ENCODE measurements around the gene MRPL39. TPM values are rescaled to one million over a fixed set of nuclear protein-coding genes. Genes with fewer than 3 reads are reported as not detected.

MRPL39 gene
- total RNA-seq, 2 donors from 2014 or later, result 25.9 to 35.7 TPM

DNA sequence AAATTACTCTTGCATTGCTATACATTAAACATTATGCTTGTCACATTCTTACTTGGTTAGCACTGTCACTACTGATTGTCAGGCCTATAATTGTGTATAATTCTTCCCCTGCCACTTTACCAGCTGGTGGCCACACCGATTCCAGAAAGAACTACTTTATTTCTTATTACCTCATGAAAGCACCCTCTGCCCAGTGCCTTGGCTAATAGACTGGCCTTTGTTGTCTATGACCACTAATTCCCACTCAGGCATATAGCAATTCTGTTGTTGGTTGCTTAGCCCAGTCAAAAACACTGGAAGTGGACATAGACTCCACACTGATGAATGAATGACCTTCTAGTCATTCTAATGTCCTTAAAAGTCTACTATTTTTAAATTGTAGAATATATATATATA is 35.6 kb downstream of the MRPL39 start:
- no peaks in the 10 kb centered on the region for H3K9me3 ChIP-seq
- no peak for DNase-seq (ENCODE audit: low spot score)
- TF ChIP-seq, protein P1, sequence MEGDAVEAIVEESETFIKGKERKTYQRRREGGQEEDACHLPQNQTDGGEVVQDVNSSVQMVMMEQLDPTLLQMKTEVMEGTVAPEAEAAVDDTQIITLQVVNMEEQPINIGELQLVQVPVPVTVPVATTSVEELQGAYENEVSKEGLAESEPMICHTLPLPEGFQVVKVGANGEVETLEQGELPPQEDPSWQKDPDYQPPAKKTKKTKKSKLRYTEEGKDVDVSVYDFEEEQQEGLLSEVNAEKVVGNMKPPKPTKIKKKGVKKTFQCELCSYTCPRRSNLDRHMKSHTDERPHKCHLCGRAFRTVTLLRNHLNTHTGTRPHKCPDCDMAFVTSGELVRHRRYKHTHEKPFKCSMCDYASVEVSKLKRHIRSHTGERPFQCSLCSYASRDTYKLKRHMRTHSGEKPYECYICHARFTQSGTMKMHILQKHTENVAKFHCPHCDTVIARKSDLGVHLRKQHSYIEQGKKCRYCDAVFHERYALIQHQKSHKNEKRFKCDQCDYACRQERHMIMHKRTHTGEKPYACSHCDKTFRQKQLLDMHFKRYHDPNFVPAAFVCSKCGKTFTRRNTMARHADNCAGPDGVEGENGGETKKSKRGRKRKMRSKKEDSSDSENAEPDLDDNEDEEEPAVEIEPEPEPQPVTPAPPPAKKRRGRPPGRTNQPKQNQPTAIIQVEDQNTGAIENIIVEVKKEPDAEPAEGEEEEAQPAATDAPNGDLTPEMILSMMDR (IDR thresholded peaks at IDR 0.05), result no peak
- no peak overlapping the region for H3K4me3 ChIP-seq
- no peaks in the 10 kb centered on the region for H3K36me3 ChIP-seq
- no peaks in the 10 kb centered on the region for H3K27me3 ChIP-seq
- H3K4me1 ChIP-seq, result no peaks in the 10 kb centered on the region
- no peak overlapping the region for H3K27ac ChIP-seq

DNA sequence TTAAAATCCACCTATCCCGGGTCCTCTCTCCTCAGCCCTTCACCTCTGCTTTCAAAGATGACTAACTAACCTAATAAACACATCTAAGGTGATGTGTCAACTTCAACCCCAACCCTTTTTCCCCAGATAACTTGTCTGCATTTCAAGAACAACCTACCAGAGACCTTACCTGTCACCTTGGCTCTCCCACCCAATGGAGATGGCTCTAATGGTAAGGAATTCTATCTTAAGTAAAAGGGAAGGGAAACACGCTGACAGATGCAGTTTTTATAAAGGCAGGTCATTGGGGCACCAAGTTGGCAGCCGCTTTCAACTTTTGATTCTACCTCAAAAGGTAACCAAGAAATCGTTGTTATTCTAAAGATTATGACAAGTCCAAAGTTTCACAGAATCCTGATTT is 37.6 kb downstream of the MRPL39 start:
- no peak overlapping the region for H3K4me3 ChIP-seq
- H3K36me3 ChIP-seq, result no peaks in the 10 kb centered on the region
- no peaks in the 10 kb centered on the region for H3K9me3 ChIP-seq
- no peak for DNase-seq (ENCODE audit: low spot score)
- H3K27me3 ChIP-seq, result no peaks in the 10 kb centered on the region
- TF ChIP-seq, protein P1 (IDR thresholded peaks at IDR 0.05), result no peak
- no peak overlapping the region for H3K27ac ChIP-seq
- no peaks in the 10 kb centered on the region for H3K4me1 ChIP-seq

DNA sequence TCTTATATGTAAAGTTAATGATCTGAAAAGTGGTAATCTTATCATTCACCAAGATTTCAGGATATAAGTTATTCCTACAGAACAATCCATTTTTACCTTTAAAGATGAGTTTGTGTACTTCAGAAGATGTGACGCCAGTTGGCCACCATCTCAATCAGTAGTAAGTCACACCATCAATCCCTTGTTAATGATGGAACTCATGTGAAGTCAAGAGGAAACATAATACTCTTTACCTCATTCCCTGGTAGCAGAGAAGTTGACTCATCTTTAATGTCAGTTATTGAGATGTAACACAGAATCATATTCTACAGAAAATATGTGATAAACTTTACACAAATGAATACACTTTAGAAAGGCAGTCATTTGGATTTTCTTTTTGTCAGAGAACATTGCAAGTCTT is 38.2 kb downstream of the MRPL39 start:
- DNase-seq (ENCODE audit: low spot score), result no peak
- H3K9me3 ChIP-seq, result no peaks in the 10 kb centered on the region
- no peak overlapping the region for H3K27ac ChIP-seq
- H3K4me1 ChIP-seq, result no peaks in the 10 kb centered on the region
- no peak overlapping the region for H3K4me3 ChIP-seq
- TF ChIP-seq, protein P1 (IDR thresholded peaks at IDR 0.05), result no peak
- H3K27me3 ChIP-seq, result no peaks in the 10 kb centered on the region
- H3K36me3 ChIP-seq, result no peaks in the 10 kb centered on the region

DNA sequence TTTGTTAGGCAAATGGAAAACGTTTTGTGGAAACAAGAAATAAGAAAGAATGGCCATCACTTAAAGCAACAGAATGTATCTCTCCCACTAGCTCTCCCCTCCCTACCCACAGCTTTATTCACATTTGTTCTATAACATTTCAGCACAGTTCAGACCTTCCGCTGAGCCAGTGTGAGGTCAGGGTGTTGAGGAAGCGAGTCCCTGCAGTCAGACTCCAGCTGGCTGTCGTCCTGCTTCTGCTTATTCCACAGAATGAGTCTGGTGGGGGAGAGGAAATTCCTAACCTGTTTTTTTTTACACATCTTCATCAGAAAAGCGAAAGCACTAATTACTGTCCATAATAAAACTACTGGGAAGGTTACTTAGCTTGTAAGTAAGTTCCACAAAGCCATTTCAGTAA is 39.0 kb downstream of the MRPL39 start:
- Histone ChIP-seq H3K9me3 (no peaks in the 10 kb centered on the region), H3K36me3 (no peaks in the 10 kb centered on the region), H3K4me1 (no peaks in the 10 kb centered on the region), H3K27me3 (no peaks in the 10 kb centered on the region), H3K27ac (no peak overlapping the region), H3K4me3 (no peak overlapping the region)
- TF ChIP-seq, protein P1 (IDR thresholded peaks at IDR 0.05), result no peak
- no peak for DNase-seq (ENCODE audit: low spot score)

DNA sequence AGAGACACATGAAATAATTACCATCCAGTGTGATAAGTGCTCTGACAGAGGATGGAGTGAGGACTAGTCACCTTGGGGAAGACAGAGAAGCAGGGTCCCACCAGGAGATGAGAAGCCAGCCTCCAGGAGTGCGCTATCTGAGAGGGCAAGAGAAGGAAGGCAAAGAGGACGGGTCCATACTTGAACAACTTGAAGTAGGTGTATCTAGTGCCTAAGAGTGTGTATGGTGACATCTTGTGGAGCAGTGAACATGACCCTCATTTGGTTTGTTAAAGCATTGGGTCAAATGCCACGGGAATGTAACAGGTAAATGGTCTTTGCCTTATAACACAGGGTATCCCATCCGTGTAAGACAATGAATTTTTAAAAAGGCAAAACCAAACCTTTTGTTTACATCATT is 39.8 kb downstream of the MRPL39 start:
- Histone ChIP-seq H3K9me3 (no peaks in the 10 kb centered on the region), H3K4me1 (peaks cover 0 to 3% of the 10 kb centered on the region in 2 donors), H3K4me3 (no peak overlapping the region), H3K27ac (no peak overlapping the region), H3K36me3 (no peaks in the 10 kb centered on the region), H3K27me3 (no peaks in the 10 kb centered on the region)
- DNase-seq (ENCODE audit: low spot score), result no peak
- TF ChIP-seq, protein P1 (IDR thresholded peaks at IDR 0.05), result no peak

DNA sequence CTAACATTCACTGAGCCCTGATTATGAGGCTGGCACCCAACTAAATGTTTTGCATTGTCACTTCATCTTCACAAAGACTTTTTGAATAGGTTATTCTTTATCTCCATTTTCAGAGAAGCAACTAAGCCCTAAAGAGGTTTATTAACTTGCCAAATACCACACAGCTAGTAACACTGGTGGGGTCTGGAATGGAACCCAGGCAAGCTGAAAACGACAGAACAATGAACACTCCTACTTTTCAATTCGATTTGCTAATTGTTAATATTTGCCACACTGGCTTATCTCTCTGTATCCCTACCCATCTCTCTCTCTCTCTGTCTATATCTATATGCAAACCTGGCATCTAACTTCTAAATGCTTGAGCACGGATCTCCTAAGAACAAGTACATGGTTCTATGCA is 40.6 kb downstream of the MRPL39 start:
- no peak overlapping the region for H3K4me3 ChIP-seq
- no peak for DNase-seq (ENCODE audit: low spot score)
- H3K27ac ChIP-seq, result no peak overlapping the region
- H3K36me3 ChIP-seq, result no peaks in the 10 kb centered on the region
- H3K9me3 ChIP-seq, result no peaks in the 10 kb centered on the region
- H3K27me3 ChIP-seq, result no peaks in the 10 kb centered on the region
- H3K4me1 ChIP-seq, result peaks cover 0 to 8% of the 10 kb centered on the region in 2 donors
- TF ChIP-seq, protein P1 (IDR thresholded peaks at IDR 0.05), result no peak
